Loucy (cell line): ENCODE measurements around the gene TAF1B.

Experiments
- EZH2phosphoT487 ChIP-seq: fragments of 200-600 bp; IDR thresholded peaks from 2 replicates; pipeline ENCODE4 v1.6.1; 2018; ENCODE audit warnings: antibody characterized with exemption, mild to moderate bottlenecking, moderate library complexity, borderline replicate concordance
- TF ChIP-seq, protein P1 (sequence below): fragments of 200-600 bp; sonication (generic); conservative IDR thresholded peaks from 2 replicates; pipeline ENCODE4 v1.5.1; 2014; ENCODE audit warnings: mild to moderate bottlenecking, antibody characterized with exemption, low read length

DNA sequence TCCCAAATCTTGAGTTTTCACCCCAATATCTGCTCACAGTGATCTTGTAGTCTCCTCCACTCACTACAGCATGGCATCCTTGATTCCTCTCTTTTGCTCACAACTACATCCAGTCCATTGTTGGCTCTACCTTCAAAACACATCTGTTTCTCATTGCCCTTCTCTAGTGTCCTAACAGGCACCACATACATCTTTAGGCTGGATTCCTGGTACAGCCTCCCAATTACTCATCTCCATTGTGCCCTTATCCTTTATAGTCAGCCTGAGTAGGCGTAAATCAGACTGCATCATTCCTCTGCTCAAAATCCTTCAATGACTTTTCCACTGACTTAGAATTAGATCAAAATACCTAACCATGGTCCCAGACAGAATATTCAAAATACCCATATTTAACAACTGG, 10.7 kb upstream of the TAF1B start:
- TF ChIP-seq, protein P1, sequence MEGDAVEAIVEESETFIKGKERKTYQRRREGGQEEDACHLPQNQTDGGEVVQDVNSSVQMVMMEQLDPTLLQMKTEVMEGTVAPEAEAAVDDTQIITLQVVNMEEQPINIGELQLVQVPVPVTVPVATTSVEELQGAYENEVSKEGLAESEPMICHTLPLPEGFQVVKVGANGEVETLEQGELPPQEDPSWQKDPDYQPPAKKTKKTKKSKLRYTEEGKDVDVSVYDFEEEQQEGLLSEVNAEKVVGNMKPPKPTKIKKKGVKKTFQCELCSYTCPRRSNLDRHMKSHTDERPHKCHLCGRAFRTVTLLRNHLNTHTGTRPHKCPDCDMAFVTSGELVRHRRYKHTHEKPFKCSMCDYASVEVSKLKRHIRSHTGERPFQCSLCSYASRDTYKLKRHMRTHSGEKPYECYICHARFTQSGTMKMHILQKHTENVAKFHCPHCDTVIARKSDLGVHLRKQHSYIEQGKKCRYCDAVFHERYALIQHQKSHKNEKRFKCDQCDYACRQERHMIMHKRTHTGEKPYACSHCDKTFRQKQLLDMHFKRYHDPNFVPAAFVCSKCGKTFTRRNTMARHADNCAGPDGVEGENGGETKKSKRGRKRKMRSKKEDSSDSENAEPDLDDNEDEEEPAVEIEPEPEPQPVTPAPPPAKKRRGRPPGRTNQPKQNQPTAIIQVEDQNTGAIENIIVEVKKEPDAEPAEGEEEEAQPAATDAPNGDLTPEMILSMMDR: no peak
- no peak for TF ChIP-seq EZH2phosphoT487
